Body of pancreas (tissue), 4 donors: Measurements from ENCODE around the gene CGB7. TPM values are rescaled to one million over a fixed set of nuclear protein-coding genes. Genes with fewer than 3 reads are reported as not detected.
A peak's percentile ranks its signal among the peaks of the same experiment; 100 is the strongest.

Experiments
- ATAC-seq: fragments of 150-250 bp; one replicate; pipeline ENCODE4 v1.9.1; 2016
- DNase-seq, 4 donors: peaks; one replicate each; pipeline ENCODE4 v3.0.0-alpha.2; 2019
- H3K27ac ChIP-seq, 4 donors: fragments of 200-600 bp; sonication (generic); 1 replicate in 3 of 4; 2 replicates in 1 of 4; pipeline versions ENCODE4 v1.5.1 to v1.6.1; 2016 to 2019; ENCODE audit warnings: mild to moderate bottlenecking in 1 of 4, mixed read lengths in 1 of 4, moderate library complexity in 1 of 4
- H3K27me3 ChIP-seq, 2 donors: fragments of 200-600 bp; sonication (generic); one replicate each; pipeline ENCODE4 v1.6.0; 2016; ENCODE audit warnings: mild to moderate bottlenecking in 1 of 2
- H3K36me3 ChIP-seq, 2 donors: fragments of 200-600 bp; sonication (generic); replicated peaks in 1 of 2; 2 replicates each; pipeline ENCODE4 v1.5.1; 2016; ENCODE audit warnings: low read depth in 2 of 2; ENCODE audit not compliant: insufficient read depth in 1 of 2
- H3K4me1 ChIP-seq: fragments of 200-600 bp; sonication (generic); one replicate; pipeline ENCODE4 v1.6.0; 2016
- H3K4me3 ChIP-seq, 2 donors: fragments of 200-600 bp; sonication (generic); 1 replicate in 1 of 2; 2 replicates in 1 of 2; pipeline ENCODE4 v1.5.1; 2016 to 2019
- H3K9me3 ChIP-seq, 3 donors: fragments of 200-600 bp; sonication (generic); 1 replicate in 2 of 3; 2 replicates in 1 of 3; pipeline ENCODE4 v1.5.1; 2016
- POLR2A ChIP-seq, 3 donors: fragments of 450-650 bp; IDR thresholded peaks; one replicate each; pipeline ENCODE4 v1.6.1; 2016; ENCODE audit warnings: antibody characterized with exemption in 3 of 3, mild to moderate bottlenecking in 2 of 3
- WGBS, 2 donors: methylation state at CpG; one replicate each; pipeline ENCODE4 v1.1.5; 2017; 5-methylcytosine and 5-hydroxymethylcytosine counted together
- intact Hi-C: fragments of 100-400 bp; cut with DNase I; formaldehyde crosslinking; loops from one replicate; pipeline ENCODE4 v1.15.1; 2023
- total RNA-seq, 2 donors: library from RNA; depleted of rRNA; stranded (reverse); fragments of >200 nt; gene quantifications; one replicate each; pipeline ENCODE4 v1.1.0, GENCODE V29; 2016
- TF ChIP-seq, protein P1 (sequence below), 7 experiments: fragments of 450-650 bp in 4 of 7; fragments of 200-600 bp in 3 of 7; sonication (generic) in 3 of 7; IDR thresholded peaks; one replicate each; pipeline ENCODE4 v1.5.1; 2016 to 2019; ENCODE audit warnings: antibody characterized with exemption in 7 of 7

The CGB7 gene
- total RNA-seq, 2 donors from 2014 or later, result not detected

DNA sequence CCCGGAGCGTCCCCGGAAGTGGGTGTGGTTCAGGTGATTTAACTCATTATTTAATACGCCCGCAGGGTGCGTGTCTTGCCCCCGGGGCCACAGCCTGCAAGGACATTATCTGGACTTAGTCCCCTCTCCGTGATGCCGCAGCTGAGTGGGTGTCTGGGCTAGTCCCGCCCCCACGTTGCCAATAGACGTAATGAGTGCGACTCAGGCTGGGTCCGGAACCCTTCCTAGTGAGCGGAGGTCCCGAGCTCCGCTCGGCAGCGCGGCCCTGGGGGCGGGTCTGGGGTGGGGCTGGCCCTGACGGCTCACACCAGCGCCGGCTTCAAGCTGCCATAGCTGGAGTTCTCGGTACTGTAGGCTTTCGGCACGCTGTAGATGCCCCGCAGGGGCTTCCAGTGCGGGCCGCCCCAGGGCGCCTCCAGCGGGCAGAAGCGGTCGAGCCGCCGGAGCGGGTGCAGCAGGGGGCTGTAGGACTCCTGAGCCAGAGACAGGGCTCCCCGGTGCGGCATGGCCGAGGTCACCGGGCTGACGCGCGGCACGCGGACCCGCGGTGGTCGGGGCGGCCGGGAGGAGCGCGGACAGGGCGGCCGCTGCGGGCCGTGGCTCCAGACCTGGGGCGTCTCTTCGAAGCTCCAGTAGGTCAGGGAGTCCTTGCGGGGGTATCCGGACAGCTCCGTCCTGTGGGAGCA lies 39.7 kb downstream of the CGB7 start:
- TF ChIP-seq, protein P1, sequence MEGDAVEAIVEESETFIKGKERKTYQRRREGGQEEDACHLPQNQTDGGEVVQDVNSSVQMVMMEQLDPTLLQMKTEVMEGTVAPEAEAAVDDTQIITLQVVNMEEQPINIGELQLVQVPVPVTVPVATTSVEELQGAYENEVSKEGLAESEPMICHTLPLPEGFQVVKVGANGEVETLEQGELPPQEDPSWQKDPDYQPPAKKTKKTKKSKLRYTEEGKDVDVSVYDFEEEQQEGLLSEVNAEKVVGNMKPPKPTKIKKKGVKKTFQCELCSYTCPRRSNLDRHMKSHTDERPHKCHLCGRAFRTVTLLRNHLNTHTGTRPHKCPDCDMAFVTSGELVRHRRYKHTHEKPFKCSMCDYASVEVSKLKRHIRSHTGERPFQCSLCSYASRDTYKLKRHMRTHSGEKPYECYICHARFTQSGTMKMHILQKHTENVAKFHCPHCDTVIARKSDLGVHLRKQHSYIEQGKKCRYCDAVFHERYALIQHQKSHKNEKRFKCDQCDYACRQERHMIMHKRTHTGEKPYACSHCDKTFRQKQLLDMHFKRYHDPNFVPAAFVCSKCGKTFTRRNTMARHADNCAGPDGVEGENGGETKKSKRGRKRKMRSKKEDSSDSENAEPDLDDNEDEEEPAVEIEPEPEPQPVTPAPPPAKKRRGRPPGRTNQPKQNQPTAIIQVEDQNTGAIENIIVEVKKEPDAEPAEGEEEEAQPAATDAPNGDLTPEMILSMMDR (IDR thresholded peaks at IDR 0.05), result peak; percentile 25 to 48 (median 29)
- no peak for TF ChIP-seq POLR2A (IDR thresholded peaks at IDR 0.05)
- Histone ChIP-seq H3K27ac (no peak overlapping the region), H3K36me3 (no peaks in the 10 kb centered on the region), H3K4me1 (peaks cover 32% of the 10 kb centered on the region), H3K4me3 (no peak overlapping the region), H3K27me3 (no peaks in the 10 kb centered on the region), H3K9me3 (no peaks in the 10 kb centered on the region)
- DNase-seq, result peak; percentile 38 to 59 (median 46)
- WGBS, 2 donors, result 3% methylated on average over 61 of the region's 62 CpGs; no CpG with 5 or more reads in 1 of the 2 donors
- intact Hi-C loops, result no loop called here
- peak; percentile 43 for ATAC-seq

DNA sequence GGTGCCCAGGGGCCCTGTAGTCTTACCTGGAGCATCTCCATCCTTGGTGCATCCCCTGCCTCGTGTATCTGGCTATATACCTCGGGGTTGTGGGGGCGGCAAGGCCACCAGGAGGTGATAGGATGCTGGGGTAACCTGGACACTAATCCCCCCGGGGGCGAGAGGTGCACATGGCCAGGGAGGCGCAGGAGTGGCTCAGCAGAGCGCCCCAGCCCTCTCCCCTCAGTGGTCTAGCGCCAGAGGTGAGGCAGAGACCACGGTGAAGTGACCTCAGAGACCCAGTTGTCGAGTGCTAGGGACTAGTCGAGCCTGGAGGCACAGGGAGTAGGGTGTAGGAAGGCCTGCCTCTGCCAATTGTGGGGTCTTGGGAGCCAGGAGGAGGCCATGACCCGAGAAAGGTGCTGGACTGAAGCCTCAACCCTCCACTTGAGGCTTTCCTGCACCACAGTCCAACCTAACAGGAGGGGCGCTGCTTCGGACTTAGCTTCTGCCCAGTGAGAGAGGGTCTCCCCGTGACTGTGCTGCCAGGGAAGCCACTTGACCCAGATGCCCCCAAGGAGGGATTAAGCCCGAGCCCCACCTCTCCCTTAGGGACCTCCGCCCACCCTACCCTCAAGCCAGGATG lies 40.4 kb downstream of the CGB7 start, which contains the start of gene LHB:
Gene LHB, minus strand, starts transcription at position 51 of the 625 bp plus-strand sequence. Its CDS starts 10 bp downstream, at position 41.
- Histone ChIP-seq H3K4me1 (peaks cover 32% of the 10 kb centered on the region), H3K4me3 (no peak within 1 kb of the TSS), H3K27me3 (no peaks in the 10 kb centered on the region), H3K27ac (no peak within 1 kb of the TSS), H3K36me3 (peaks cover 0 to under 1% of the 10 kb centered on the region in 2 donors), H3K9me3 (no peaks in the 10 kb centered on the region)
- ATAC-seq (no peak), DNase-seq (no peak)
- TF ChIP-seq, protein P1 (IDR thresholded peaks at IDR 0.05), result no peak
- no peak for TF ChIP-seq POLR2A (IDR thresholded peaks at IDR 0.05)
- intact Hi-C loops, result no loop called here
- 70 to 76% methylated on average over 15 to 17 of the region's 17 CpGs for WGBS, 2 donors

DNA sequence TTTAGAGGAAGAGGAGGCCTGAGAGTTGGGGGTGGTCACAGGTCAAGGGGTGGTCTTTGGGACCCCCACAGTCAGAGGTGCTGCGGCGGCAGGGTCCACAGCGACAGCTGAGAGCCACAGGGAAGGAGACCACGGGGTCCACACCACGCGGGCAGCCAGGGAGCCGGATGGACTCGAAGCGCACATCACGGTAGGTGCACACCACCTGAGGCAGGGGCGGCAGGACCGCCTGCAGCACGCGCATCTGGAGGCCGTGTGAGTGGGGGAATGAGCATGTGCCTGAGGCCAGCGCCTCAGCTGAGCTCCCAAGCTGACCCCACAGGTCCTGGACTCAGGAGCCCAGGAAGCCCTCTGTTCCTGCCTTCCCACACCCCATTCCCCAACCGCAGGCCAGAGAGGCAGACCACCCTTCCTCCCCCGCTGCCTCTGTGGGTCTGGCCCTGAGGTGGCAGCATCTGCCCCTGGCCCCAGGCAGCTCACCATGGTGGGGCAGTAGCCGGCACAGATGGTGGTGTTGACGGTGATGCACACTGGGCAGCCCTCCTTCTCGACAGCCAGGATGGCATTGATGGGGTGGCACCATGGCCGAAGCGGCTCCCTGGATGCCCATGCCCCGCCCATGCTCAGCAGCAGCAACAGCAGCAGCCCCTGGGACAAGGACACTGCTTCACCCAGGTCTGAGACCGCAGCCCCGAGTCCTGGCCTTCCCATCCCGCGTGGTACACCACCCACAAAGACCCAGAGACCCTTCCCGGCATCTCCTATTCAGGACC lies 41.3 kb downstream of the CGB7 start:
- Histone ChIP-seq H3K4me3 (no peak overlapping the region), H3K27me3 (no peaks in the 10 kb centered on the region), H3K27ac (no peak overlapping the region), H3K4me1 (peaks cover 32% of the 10 kb centered on the region), H3K36me3 (peaks cover 0 to 7% of the 10 kb centered on the region in 2 donors), H3K9me3 (no peaks in the 10 kb centered on the region)
- 93 to 94% methylated on average over 11 to 28 of the region's 29 CpGs for WGBS, 2 donors
- TF ChIP-seq, protein P1 (IDR thresholded peaks at IDR 0.05), result no peak
- no peak for TF ChIP-seq POLR2A (IDR thresholded peaks at IDR 0.05)
- no peak for ATAC-seq
- no peak for DNase-seq
- intact Hi-C loops, result no loop called here

DNA sequence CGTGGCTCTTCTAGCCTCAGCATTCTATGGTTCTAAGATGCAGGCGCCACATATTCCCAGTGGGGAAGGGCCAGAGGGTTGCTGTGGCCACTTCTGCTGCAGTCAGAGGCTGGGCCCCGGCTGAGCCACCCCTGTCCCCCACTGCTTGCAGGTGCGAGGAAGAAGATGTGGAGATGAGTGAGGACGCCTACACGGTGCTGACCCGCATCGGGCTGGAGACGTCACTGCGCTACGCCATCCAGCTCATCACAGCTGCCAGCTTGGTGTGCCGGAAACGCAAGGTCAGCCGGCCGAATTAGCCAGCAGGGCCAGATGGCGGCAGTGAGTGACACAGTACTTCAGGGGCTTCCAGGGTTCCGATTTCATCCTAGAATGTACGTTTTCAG lies 42.7 kb downstream of the CGB7 start:
- no peaks in the 10 kb centered on the region for H3K9me3 ChIP-seq
- H3K27ac ChIP-seq, result no peak overlapping the region
- DNase-seq, result no peak
- TF ChIP-seq POLR2A (IDR thresholded peaks at IDR 0.05), result no peak
- TF ChIP-seq, protein P1 (IDR thresholded peaks at IDR 0.05), result no peak
- peaks cover 26% of the 10 kb centered on the region for H3K4me1 ChIP-seq
- H3K36me3 ChIP-seq, result peaks cover 0 to 11% of the 10 kb centered on the region in 2 donors
- no peak for ATAC-seq
- no peaks in the 10 kb centered on the region for H3K27me3 ChIP-seq
- WGBS, 2 donors, result 50 to 90% methylated on average over 1 to 17 of the region's 18 CpGs
- intact Hi-C loops, result no loop called here
- H3K4me3 ChIP-seq, result no peak overlapping the region
